Astrocyte (in vitro differentiated cells and primary cell): ENCODE results near the gene IL10RB.

Experiments
- CTCF ChIP-seq: IDR thresholded peaks from 2 replicates; pipeline ENCODE4 v1.5.1; 2011; ENCODE audit warnings: low read depth, mild to moderate bottlenecking, inconsistent platforms, low read length, moderate library complexity; ENCODE audit not compliant: insufficient read depth
- EZH2 ChIP-seq: IDR thresholded peaks from 2 replicates; pipeline ENCODE4 v1.6.1; 2012; ENCODE audit warnings: mild to moderate bottlenecking, low read length, inconsistent platforms; ENCODE audit not compliant: insufficient read depth

DNA sequence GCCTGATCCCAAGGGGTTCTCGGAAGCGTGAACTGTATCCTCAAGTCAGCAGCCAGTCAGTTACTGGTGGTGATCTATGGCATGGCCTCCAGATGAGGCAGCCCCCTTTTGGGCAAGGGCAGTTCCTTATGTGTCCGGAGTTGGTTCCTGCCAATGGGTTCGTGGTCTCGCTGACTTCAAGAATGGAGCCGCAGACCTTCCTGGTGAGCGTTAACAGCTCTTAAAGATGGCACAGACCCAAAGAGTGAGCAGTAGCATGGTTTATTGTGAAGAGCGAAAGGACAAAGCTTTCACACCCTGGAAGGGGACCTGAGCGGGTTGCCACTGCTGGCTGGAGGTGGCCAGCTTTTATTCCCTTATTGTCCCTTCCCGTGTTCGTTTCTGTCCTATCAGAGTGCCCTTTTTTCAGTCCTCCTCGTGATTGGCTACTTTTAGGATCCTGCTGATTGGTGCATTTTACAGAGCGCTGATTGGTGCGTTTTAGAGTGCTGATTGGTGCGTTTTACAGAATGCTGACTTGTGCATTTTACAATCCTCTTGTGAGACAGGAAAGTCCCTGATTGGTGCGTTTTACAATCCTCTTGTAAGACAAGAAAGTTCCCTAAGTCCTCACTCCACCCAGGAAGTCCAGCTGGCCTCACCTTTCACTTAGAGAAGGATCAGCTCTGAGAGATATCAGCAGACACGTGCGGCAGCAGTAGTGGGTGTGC, 8.9 kb upstream of the IL10RB start:
- no peak for TF ChIP-seq CTCF
- no peak for TF ChIP-seq EZH2
